GM18507 (cell line): Measurements from ENCODE around the gene SUCLG1.

Experiments used
- DNase-seq: peaks from one replicate; pipeline ENCODE4 v3.0.0; 2011; ENCODE audit warnings: low read depth; ENCODE audit not compliant: insufficient read length; ENCODE audit errors: extremely low spot score
- FAIRE-seq: peaks from 2 replicates; lab custom pipeline; 2011; peaks lifted over from hg19 to GRCh38; lab: Jason Lieb, UNC

The SUCLG1 gene

DNA sequence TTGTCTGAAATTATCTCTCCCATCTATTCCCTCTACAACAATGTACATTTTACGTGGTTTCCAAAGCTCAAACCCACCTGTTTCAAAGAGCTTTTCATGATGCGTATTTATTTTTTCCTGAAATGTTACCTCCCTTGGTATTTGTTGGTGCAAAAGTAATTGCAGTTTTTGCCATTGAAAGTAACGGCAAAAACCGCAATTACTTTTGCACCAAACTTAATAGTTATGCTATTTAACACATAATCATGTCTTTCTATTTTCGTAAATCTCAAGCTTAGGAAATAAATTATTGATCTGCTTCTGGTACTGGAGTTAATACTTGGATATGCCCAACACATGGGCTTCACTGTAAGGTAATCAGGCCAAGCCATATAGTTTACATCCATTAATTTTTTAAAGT is 85.2 kb downstream of the SUCLG1 start:
- FAIRE-seq (no peak), DNase-seq (no peak)
